Caco-2 (cell line): Measurements from ENCODE around the gene ATP10D. TPM values are rescaled to one million over a fixed set of nuclear protein-coding genes. Genes with fewer than 3 reads are reported as not detected.

Experiments used
- BruUV-seq: library from RNA; stranded (reverse); fragments of 400-500 nt; replicated peaks from 2 replicates; lab custom pipeline; 2021; lab: Mats Ljungman, UMichigan
- CTCF ChIA-PET: fragments of 300-600 bp; sonication (Branson Sonifier 250); formaldehyde crosslinking; loops from one replicate; lab custom pipeline; 2022; ENCODE audit warnings: antibody characterized with exemption; lab: Charles Lee
- POLR2A ChIA-PET: fragments of 300-600 bp; sonication (Branson Sonifier 250); formaldehyde crosslinking; loops from one replicate; lab custom pipeline; 2022; ENCODE audit warnings: antibody characterized with exemption; lab: Charles Lee
- DNase-seq, 2 experiments: peaks; one replicate each; pipeline versions ENCODE4 v3.0.0 to v3.0.0-alpha.2; 2020 to 2022
- H3K27me3 ChIP-seq: replicated peaks from 2 replicates; pipeline ENCODE4 v1.6.0; 2011; ENCODE audit warnings: low read length; ENCODE audit not compliant: control insufficient read depth, insufficient read depth
- H3K36me3 ChIP-seq: 2 replicates; pipeline ENCODE4 v1.5.1; 2011; ENCODE audit warnings: low read length; ENCODE audit not compliant: control insufficient read depth, insufficient read depth
- H3K4me1 ChIP-seq: fragments of 250-450 bp; sonication (Bioruptor Pico); 2 replicates; pipeline ENCODE4 v1.5.1; 2020; ENCODE audit warnings: mild to moderate bottlenecking
- H3K4me3 ChIP-seq: 2 replicates; pipeline ENCODE4 v1.5.1; 2011; ENCODE audit warnings: low read depth, mild to moderate bottlenecking, control low read depth, low read length
- H3K9me3 ChIP-seq: fragments of 250-450 bp; sonication (Bioruptor Pico); 2 replicates; pipeline ENCODE4 v1.5.1; 2020; ENCODE audit warnings: mild to moderate bottlenecking, moderate library complexity
- H3K27ac Mint-ChIP-seq: one replicate; pipeline ENCODE4 v1.8.0; 2022; ENCODE audit warnings: mixed read lengths; ENCODE audit not compliant: unreplicated experiment
- H3K27me3 Mint-ChIP-seq: one replicate; pipeline ENCODE4 v1.8.0; 2022; ENCODE audit warnings: mixed read lengths; ENCODE audit not compliant: insufficient read depth, unreplicated experiment
- H3K36me3 Mint-ChIP-seq: one replicate; pipeline ENCODE4 v1.8.0; 2022; ENCODE audit warnings: mild to moderate bottlenecking, mixed read lengths; ENCODE audit not compliant: insufficient read depth, unreplicated experiment
- H3K4me1 Mint-ChIP-seq: one replicate; pipeline ENCODE4 v1.8.0; 2022; ENCODE audit warnings: low read depth, mixed read lengths; ENCODE audit not compliant: unreplicated experiment
- H3K4me3 Mint-ChIP-seq: one replicate; pipeline ENCODE4 v1.8.0; 2022; ENCODE audit warnings: mild to moderate bottlenecking, moderate library complexity, mixed read lengths; ENCODE audit not compliant: unreplicated experiment
- H3K9me3 Mint-ChIP-seq: one replicate; pipeline ENCODE4 v1.8.0; 2022; ENCODE audit warnings: mixed read lengths; ENCODE audit not compliant: unreplicated experiment
- CTCF ChIP-seq, 2 experiments: fragments of 200-600 bp in 1 of 2; IDR thresholded peaks; 1 replicate in 1 of 2; 2 replicates in 1 of 2; pipeline versions ENCODE4 v1.5.1 to v1.8.0; 2011 to 2022; ENCODE audit warnings: antibody characterized with exemption in 1 of 2, control low read depth in 1 of 2, inconsistent platforms in 1 of 2, low read depth in 1 of 2, low read length in 1 of 2, mild to moderate bottlenecking in 1 of 2, moderate library complexity in 1 of 2; ENCODE audit not compliant: insufficient read depth in 1 of 2, severe bottlenecking in 1 of 2, unreplicated experiment in 1 of 2
- intact Hi-C: fragments of 100-400 bp; cut with micrococcal nuclease; formaldehyde crosslinking; loops from one replicate; pipeline ENCODE4 v1.10.0; 2022; ENCODE audit not compliant: unreplicated experiment
- total RNA-seq: library from RNA; stranded (reverse); gene quantifications from 2 replicates; pipeline ENCODE4 v1.2.3, GENCODE V29; 2022

ATP10D gene
- total RNA-seq, 1 experiment from 2014 or later, result 44.5 TPM

GRCh38 chr4:47465004-47465403 lies 20.1 kb upstream of the ATP10D start:
- H3K27me3 ChIP-seq, result no peaks in the 10 kb centered on the region
- peaks cover 23% of the 10 kb centered on the region for H3K4me1 ChIP-seq
- no peak overlapping the region for H3K4me3 ChIP-seq
- peaks cover 26% of the 10 kb centered on the region for H3K4me1 Mint-ChIP-seq
- no peak for DNase-seq
- H3K36me3 Mint-ChIP-seq, result peaks cover 7% of the 10 kb centered on the region
- no peak overlapping the region for H3K4me3 Mint-ChIP-seq
- TF ChIP-seq CTCF (IDR thresholded peaks at IDR 0.05; ENCODE audit: insufficient read depth in 1 of 2, low read depth in 1 of 2, low read length in 1 of 2, severe bottlenecking in 1 of 2, unreplicated experiment in 1 of 2), result no peak
- no peaks in the 10 kb centered on the region for H3K9me3 ChIP-seq
- no peaks in the 10 kb centered on the region for H3K27me3 Mint-ChIP-seq
- H3K9me3 Mint-ChIP-seq, result no peaks in the 10 kb centered on the region
- no peak overlapping the region for H3K27ac Mint-ChIP-seq
- H3K36me3 ChIP-seq, result no peaks in the 10 kb centered on the region
- intact Hi-C loops, result no loop called here
- POLR2A ChIA-PET, result no interaction called here
- CTCF ChIA-PET, result no interaction called here
- no TSS peak for BruUV-seq

GRCh38 chr4:47466056-47466785 lies 18.9 kb upstream of the ATP10D start:
- Mint-ChIP-seq H3K27me3 (no peaks in the 10 kb centered on the region), H3K36me3 (peaks cover 7% of the 10 kb centered on the region), H3K4me3 (no peak overlapping the region), H3K27ac (no peak overlapping the region), H3K4me1 (peaks cover 26% of the 10 kb centered on the region), H3K9me3 (no peaks in the 10 kb centered on the region)
- H3K9me3 ChIP-seq, result no peaks in the 10 kb centered on the region; the same call in 1 of the 2 replicates
- H3K4me1 ChIP-seq, result peaks cover 35% of the 10 kb centered on the region
- no peak for DNase-seq
- CTCF ChIA-PET, result no interaction called here
- no peaks in the 10 kb centered on the region for H3K27me3 ChIP-seq
- H3K4me3 ChIP-seq, result no peak overlapping the region
- BruUV-seq, result no TSS peak
- POLR2A ChIA-PET, result no interaction called here
- H3K36me3 ChIP-seq, result no peaks in the 10 kb centered on the region
- intact Hi-C loops, result no loop called here
- TF ChIP-seq CTCF (IDR thresholded peaks at IDR 0.05; ENCODE audit: insufficient read depth in 1 of 2, low read depth in 1 of 2, low read length in 1 of 2, severe bottlenecking in 1 of 2, unreplicated experiment in 1 of 2), result no peak

GRCh38 chr4:47468706-47469365 lies 16.2 kb upstream of the ATP10D start:
- intact Hi-C loops, result no loop called here
- peaks cover 7% of the 10 kb centered on the region for H3K36me3 Mint-ChIP-seq
- DNase-seq, result no peak
- ChIA-PET POLR2A (no interaction called here), CTCF (interaction anchor here (0.6 kb wide), 1 partner anchor 26 kb away, joined by 3 read pairs; no protein-coding TSS in a partner anchor)
- no peaks in the 10 kb centered on the region for H3K27me3 ChIP-seq
- no peaks in the 10 kb centered on the region for H3K27me3 Mint-ChIP-seq
- no peak overlapping the region for H3K4me3 ChIP-seq
- TF ChIP-seq CTCF (IDR thresholded peaks at IDR 0.05; ENCODE audit: insufficient read depth in 1 of 2, low read depth in 1 of 2, low read length in 1 of 2, severe bottlenecking in 1 of 2, unreplicated experiment in 1 of 2), result no peak
- no peaks in the 10 kb centered on the region for H3K36me3 ChIP-seq
- no peaks in the 10 kb centered on the region for H3K9me3 Mint-ChIP-seq
- no TSS peak for BruUV-seq
- H3K27ac Mint-ChIP-seq, result peak overlapping the region; percentile 65
- H3K4me1 ChIP-seq, result peaks cover 51% of the 10 kb centered on the region
- H3K4me1 Mint-ChIP-seq, result peaks cover 34% of the 10 kb centered on the region
- no peaks in the 10 kb centered on the region; the same call in 1 of the 2 replicates for H3K9me3 ChIP-seq
- peak overlapping the region; percentile 39 for H3K4me3 Mint-ChIP-seq
